Kidney capillary endothelial cell (primary cell): ENCODE data around the gene CFAP206.
"Not testable (repeated sequence)": the region's sequence is repeated elsewhere in the genome, so short reads cannot be mapped to it uniquely, and the experiment has no call there.

Source experiments
- DNase-seq: peaks from one replicate; pipeline ENCODE4 v3.0.0-alpha.2; 2018; ENCODE audit warnings: low spot score

CFAP206 gene

GRCh38 chr6:87421576-87421975 lies 13.8 kb downstream of the CFAP206 start:
- no peak for DNase-seq

- no peak for DNase-seq
These were observed 19.0 kb downstream of the CFAP206 start for GRCh38 chr6:87426789-87427188.

GRCh38 chr6:87430499-87430898 lies 22.7 kb downstream of the CFAP206 start:
- DNase-seq: no peak

- no peak for DNase-seq
These were observed 23.5 kb downstream of the CFAP206 start for GRCh38 chr6:87431263-87431662.

- DNase-seq: peak; percentile 37
These were observed 28.7 kb downstream of the CFAP206 start for GRCh38 chr6:87436435-87436834.

GRCh38 chr6:87441711-87442110 lies 33.9 kb downstream of the CFAP206 start:
- DNase-seq: no peak

GRCh38 chr6:87444362-87444761 lies 36.6 kb downstream of the CFAP206 start:
- no peak for DNase-seq

- no peak for DNase-seq
These were observed 57.3 kb downstream of the CFAP206 start for GRCh38 chr6:87465051-87465450.

GRCh38 chr6:87472525-87473418 lies 65.0 kb downstream of the CFAP206 start, which contains the start of gene SLC35A1:
SLC35A1 (plus strand) TSS chr6:87472974; CDS start chr6:87473004, 30 bp downstream.
- peak; percentile 71 for DNase-seq

GRCh38 chr6:87473419-87473903 lies 65.7 kb downstream of the CFAP206 start:
- DNase-seq: no peak

GRCh38 chr6:87481931-87482330 lies 74.2 kb downstream of the CFAP206 start:
- DNase-seq: no peak

GRCh38 chr6:87482366-87482765 lies 74.6 kb downstream of the CFAP206 start:
- DNase-seq: no peak

- no peak for DNase-seq
These were observed 76.2 kb downstream of the CFAP206 start for GRCh38 chr6:87483929-87484328.

GRCh38 chr6:87484491-87484890 lies 76.7 kb downstream of the CFAP206 start:
- DNase-seq: no peak

- DNase-seq: no peak
These were observed 79.8 kb downstream of the CFAP206 start for GRCh38 chr6:87487555-87487954.

GRCh38 chr6:87489326-87489725 lies 81.6 kb downstream of the CFAP206 start:
- not testable (repeated sequence) for DNase-seq

- no peak for DNase-seq
These were observed 87.1 kb downstream of the CFAP206 start for GRCh38 chr6:87494761-87495422.

- no peak for DNase-seq
These were observed 90.3 kb downstream of the CFAP206 start for GRCh38 chr6:87498048-87498447.

GRCh38 chr6:87501809-87502572 lies 94.2 kb downstream of the CFAP206 start:
- DNase-seq: no peak

GRCh38 chr6:87504441-87504840 lies 96.7 kb downstream of the CFAP206 start:
- no peak for DNase-seq
